ENCODE measurements around the gene TMTC2.

TMTC2 gene

GRCh38 chr12:82968631-82969367 is 282.1 kb downstream of the TMTC2 start:
- Histone ChIP-seq H3K4me3 (IDR thresholded peaks at IDR 0.05; ENCODE audit: insufficient read depth, low read depth, low read length) (no peak overlapping the region), H3K27me3 (ENCODE audit: insufficient read depth, low read depth) (no peaks in the 10 kb centered on the region), H4K20me1 (ENCODE audit: insufficient read depth) (no peaks in the 10 kb centered on the region), H3K79me2 (ENCODE audit: insufficient read depth, low read depth) (no peaks in the 10 kb centered on the region), H2AFZ (ENCODE audit: low read depth) (no peak overlapping the region), H3K27ac (no peak overlapping the region), H3K4me1 (ENCODE audit: low read depth, poor library complexity, severe bottlenecking) (no peaks in the 10 kb centered on the region), H3K9ac (no peak overlapping the region), H3K36me3 (ENCODE audit: insufficient read depth) (no peaks in the 10 kb centered on the region), H3K4me2 (no peak overlapping the region)
- TF ChIP-seq, protein P1, sequence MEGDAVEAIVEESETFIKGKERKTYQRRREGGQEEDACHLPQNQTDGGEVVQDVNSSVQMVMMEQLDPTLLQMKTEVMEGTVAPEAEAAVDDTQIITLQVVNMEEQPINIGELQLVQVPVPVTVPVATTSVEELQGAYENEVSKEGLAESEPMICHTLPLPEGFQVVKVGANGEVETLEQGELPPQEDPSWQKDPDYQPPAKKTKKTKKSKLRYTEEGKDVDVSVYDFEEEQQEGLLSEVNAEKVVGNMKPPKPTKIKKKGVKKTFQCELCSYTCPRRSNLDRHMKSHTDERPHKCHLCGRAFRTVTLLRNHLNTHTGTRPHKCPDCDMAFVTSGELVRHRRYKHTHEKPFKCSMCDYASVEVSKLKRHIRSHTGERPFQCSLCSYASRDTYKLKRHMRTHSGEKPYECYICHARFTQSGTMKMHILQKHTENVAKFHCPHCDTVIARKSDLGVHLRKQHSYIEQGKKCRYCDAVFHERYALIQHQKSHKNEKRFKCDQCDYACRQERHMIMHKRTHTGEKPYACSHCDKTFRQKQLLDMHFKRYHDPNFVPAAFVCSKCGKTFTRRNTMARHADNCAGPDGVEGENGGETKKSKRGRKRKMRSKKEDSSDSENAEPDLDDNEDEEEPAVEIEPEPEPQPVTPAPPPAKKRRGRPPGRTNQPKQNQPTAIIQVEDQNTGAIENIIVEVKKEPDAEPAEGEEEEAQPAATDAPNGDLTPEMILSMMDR (conservative IDR thresholded peaks at IDR 0.05; ENCODE audit: low read depth, low read length), result no peak

DNA sequence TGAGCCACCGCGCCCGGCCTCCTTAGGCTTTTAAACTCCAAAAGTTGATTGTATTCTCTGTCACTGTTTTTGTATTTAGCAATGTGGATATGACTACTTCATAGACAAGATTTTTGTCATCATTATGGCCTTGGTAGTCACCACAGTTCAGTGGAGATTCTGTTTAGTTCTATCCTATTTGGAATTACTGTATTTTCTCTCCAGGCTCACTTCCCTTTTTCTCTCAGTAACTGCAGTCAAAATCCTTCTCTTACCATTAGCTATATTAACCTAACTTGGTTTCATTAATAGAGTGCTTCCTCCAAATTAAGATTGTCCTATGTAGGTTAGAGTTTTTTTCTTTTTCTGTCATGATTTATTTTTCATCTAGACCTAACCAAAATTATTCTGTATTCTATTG is 283.9 kb downstream of the TMTC2 start:
- TF ChIP-seq, protein P1 (conservative IDR thresholded peaks at IDR 0.05; ENCODE audit: low read depth, low read length), result no peak
- Histone ChIP-seq H3K27ac (no peak overlapping the region), H3K4me2 (no peak overlapping the region), H3K9ac (no peak overlapping the region), H3K79me2 (ENCODE audit: insufficient read depth, low read depth) (no peaks in the 10 kb centered on the region), H3K4me3 (IDR thresholded peaks at IDR 0.05; ENCODE audit: insufficient read depth, low read depth, low read length) (no peak overlapping the region), H2AFZ (ENCODE audit: low read depth) (no peak overlapping the region), H4K20me1 (ENCODE audit: insufficient read depth) (no peaks in the 10 kb centered on the region), H3K36me3 (ENCODE audit: insufficient read depth) (no peaks in the 10 kb centered on the region), H3K4me1 (ENCODE audit: low read depth, poor library complexity, severe bottlenecking) (no peaks in the 10 kb centered on the region), H3K27me3 (ENCODE audit: insufficient read depth, low read depth) (no peaks in the 10 kb centered on the region)

- no peaks in the 10 kb centered on the region for H3K27me3 ChIP-seq (ENCODE audit: insufficient read depth, low read depth)
- TF ChIP-seq, protein P1 (conservative IDR thresholded peaks at IDR 0.05; ENCODE audit: low read depth, low read length), result no peak
- no peaks in the 10 kb centered on the region for H3K36me3 ChIP-seq (ENCODE audit: insufficient read depth)
- H3K27ac ChIP-seq, result no peak overlapping the region
- no peaks in the 10 kb centered on the region for H3K79me2 ChIP-seq (ENCODE audit: insufficient read depth, low read depth)
- no peak overlapping the region for H3K4me3 ChIP-seq (IDR thresholded peaks at IDR 0.05; ENCODE audit: insufficient read depth, low read depth, low read length)
- no peaks in the 10 kb centered on the region for H3K4me1 ChIP-seq (ENCODE audit: low read depth, poor library complexity, severe bottlenecking)
- H3K4me2 ChIP-seq, result no peak overlapping the region
- H2AFZ ChIP-seq (ENCODE audit: low read depth), result no peak overlapping the region
- H3K9ac ChIP-seq, result no peak overlapping the region
- H4K20me1 ChIP-seq (ENCODE audit: insufficient read depth), result no peaks in the 10 kb centered on the region
Observed at GRCh38 chr12:82971584-82971983, 284.9 kb downstream of the TMTC2 start.

DNA sequence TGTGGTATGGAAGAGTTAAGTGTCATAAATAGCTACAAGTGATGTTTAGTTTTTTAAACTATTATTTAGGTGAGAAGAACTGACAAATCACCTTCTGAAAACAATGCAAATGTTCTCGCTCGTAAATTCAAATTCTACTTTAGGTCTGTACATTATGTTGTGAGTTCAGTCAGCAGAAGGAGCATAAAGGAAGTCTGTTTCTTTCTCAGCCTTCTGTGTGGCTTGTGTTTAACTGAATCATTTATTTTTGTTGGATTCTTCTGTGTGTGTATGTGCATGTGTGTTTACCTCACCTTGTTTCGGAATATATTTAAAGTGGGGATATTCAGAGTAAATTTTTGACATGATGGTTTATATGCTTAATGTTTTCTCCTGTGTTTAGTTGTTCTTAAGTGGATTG is 285.9 kb downstream of the TMTC2 start:
- Histone ChIP-seq H3K9ac (no peak overlapping the region), H3K79me2 (ENCODE audit: insufficient read depth, low read depth) (no peaks in the 10 kb centered on the region), H2AFZ (ENCODE audit: low read depth) (no peak overlapping the region), H3K36me3 (ENCODE audit: insufficient read depth) (no peaks in the 10 kb centered on the region), H3K27ac (no peak overlapping the region), H3K4me1 (ENCODE audit: low read depth, poor library complexity, severe bottlenecking) (no peaks in the 10 kb centered on the region), H3K4me3 (IDR thresholded peaks at IDR 0.05; ENCODE audit: insufficient read depth, low read depth, low read length) (no peak overlapping the region), H4K20me1 (ENCODE audit: insufficient read depth) (no peaks in the 10 kb centered on the region), H3K27me3 (ENCODE audit: insufficient read depth, low read depth) (no peaks in the 10 kb centered on the region), H3K4me2 (no peak overlapping the region)
- TF ChIP-seq, protein P1 (conservative IDR thresholded peaks at IDR 0.05; ENCODE audit: low read depth, low read length), result no peak

Data from KMS-11 (cell line).